Measurements from ENCODE around the gene TNFRSF21.

DNA sequence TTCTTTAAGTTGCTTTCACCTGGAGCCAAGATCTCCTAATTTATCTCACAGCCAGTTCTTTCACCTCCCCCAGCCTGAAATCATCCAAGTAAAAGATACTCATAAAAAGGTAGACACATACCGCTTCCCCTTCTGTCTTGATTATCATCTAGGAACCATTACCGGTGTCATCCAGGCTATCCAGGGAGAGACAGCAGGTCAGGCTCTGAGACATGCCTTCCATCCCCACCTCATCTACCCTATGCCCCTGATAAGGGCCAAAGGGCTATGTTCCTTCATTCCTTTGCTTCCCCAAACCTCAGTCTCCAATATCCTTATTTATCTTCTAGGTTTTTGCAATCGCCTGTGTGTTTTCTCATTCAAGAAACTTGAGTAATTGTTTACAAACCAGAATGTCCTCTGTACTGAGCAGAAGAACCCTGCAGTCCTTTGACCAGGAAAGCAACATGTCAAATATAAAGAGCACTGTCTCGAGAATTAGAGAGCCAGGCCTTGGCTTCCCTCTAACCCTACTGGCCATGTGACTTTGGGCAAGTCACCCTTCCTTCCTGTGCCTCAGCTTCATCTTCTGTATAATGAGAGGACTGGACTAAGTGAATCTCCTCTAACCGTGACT, 41.0 kb downstream of the TNFRSF21 start:
- TF ChIP-seq POLR2A (IDR thresholded peaks at IDR 0.05) (no peak), POLR2AphosphoS5 (IDR thresholded peaks at IDR 0.05) (no peak)
- TF ChIP-seq, protein P1, sequence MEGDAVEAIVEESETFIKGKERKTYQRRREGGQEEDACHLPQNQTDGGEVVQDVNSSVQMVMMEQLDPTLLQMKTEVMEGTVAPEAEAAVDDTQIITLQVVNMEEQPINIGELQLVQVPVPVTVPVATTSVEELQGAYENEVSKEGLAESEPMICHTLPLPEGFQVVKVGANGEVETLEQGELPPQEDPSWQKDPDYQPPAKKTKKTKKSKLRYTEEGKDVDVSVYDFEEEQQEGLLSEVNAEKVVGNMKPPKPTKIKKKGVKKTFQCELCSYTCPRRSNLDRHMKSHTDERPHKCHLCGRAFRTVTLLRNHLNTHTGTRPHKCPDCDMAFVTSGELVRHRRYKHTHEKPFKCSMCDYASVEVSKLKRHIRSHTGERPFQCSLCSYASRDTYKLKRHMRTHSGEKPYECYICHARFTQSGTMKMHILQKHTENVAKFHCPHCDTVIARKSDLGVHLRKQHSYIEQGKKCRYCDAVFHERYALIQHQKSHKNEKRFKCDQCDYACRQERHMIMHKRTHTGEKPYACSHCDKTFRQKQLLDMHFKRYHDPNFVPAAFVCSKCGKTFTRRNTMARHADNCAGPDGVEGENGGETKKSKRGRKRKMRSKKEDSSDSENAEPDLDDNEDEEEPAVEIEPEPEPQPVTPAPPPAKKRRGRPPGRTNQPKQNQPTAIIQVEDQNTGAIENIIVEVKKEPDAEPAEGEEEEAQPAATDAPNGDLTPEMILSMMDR (IDR thresholded peaks at IDR 0.05): no peak
